OCI-LY3 (cell line): ENCODE results near the gene BICC1.

ENCODE experiments used
- H2AFZ ChIP-seq: fragments of 200-600, 300-600 bp; shearing (Covaris generic); 2 replicates; pipeline ENCODE4 v1.6.0; 2014; ENCODE audit warnings: antibody characterized with exemption, low read depth, low read length
- H3K27ac ChIP-seq: fragments of 200-600, 300-600 bp; sonication (generic); 2 replicates; pipeline ENCODE4 v1.5.1; 2014; ENCODE audit warnings: mild to moderate bottlenecking, low read length, moderate library complexity, mixed read lengths
- H3K27me3 ChIP-seq: fragments of 200-600, 300-600 bp; sonication (generic); 2 replicates; pipeline ENCODE4 v1.6.1; 2014; ENCODE audit warnings: low read depth, low read length, mixed read lengths
- H3K36me3 ChIP-seq: fragments of 200-600, 300-600 bp; sonication (generic); replicated peaks from 2 replicates; pipeline ENCODE3; 2014; ENCODE audit warnings: low read depth, low read length, mixed read lengths
- H3K4me1 ChIP-seq: fragments of 300-600, 200-600 bp; sonication (generic); 2 replicates; pipeline ENCODE4 v1.6.1; 2014; ENCODE audit warnings: low read length, mixed read lengths
- H3K4me2 ChIP-seq: fragments of 200-600, 300-600 bp; sonication (generic); 2 replicates; pipeline ENCODE4 v1.6.1; 2014; ENCODE audit warnings: low read length, mixed read lengths
- H3K4me3 ChIP-seq: fragments of 300-600, 200-600 bp; sonication (generic); 2 replicates; pipeline ENCODE4 v1.5.1; 2014; ENCODE audit warnings: antibody characterized with exemption, mild to moderate bottlenecking, low read length, moderate library complexity
- H3K79me2 ChIP-seq: fragments of 300-600, 200-600 bp; shearing (Covaris generic); 2 replicates; pipeline ENCODE4 v1.6.1; 2014; ENCODE audit warnings: mild to moderate bottlenecking, low read length, mixed read lengths
- H3K9ac ChIP-seq: fragments of 300-600, 200-600 bp; shearing (Covaris generic); 2 replicates; pipeline ENCODE4 v1.6.0; 2014; ENCODE audit warnings: mild to moderate bottlenecking, low read length, moderate library complexity
- H3K9me3 ChIP-seq: fragments of 200-600, 300-600 bp; shearing (Covaris generic); 2 replicates; pipeline ENCODE4 v1.6.1; 2014; ENCODE audit warnings: low read length, mixed read lengths; ENCODE audit not compliant: insufficient read depth
- H4K20me1 ChIP-seq: fragments of 200-600, 300-600 bp; sonication (generic); 2 replicates; pipeline ENCODE4 v1.6.1; 2016; ENCODE audit warnings: low read length, mixed read lengths; ENCODE audit not compliant: insufficient read depth
- CTCF ChIP-seq: fragments of 200-600, 300-600 bp; sonication (generic); IDR thresholded peaks from 2 replicates; pipeline ENCODE4 v1.5.1; 2014; ENCODE audit warnings: antibody characterized with exemption, low read length, low read depth
- EZH2phosphoT487 ChIP-seq: fragments of 200-600 bp; shearing (Covaris generic); IDR thresholded peaks from 2 replicates; pipeline ENCODE4 v1.6.1; 2018; ENCODE audit warnings: antibody characterized with exemption, mixed run types, low read depth

The BICC1 gene

GRCh38 chr10:58579011-58579655 lies 66.5 kb downstream of the BICC1 start:
- Histone ChIP-seq H4K20me1 (no peaks in the 10 kb centered on the region), H2AFZ (no peak overlapping the region), H3K4me2 (no peak overlapping the region), H3K9me3 (no peaks in the 10 kb centered on the region), H3K27ac (no peak overlapping the region), H3K4me1 (no peaks in the 10 kb centered on the region), H3K4me3 (no peak overlapping the region), H3K36me3 (no peaks in the 10 kb centered on the region), H3K27me3 (no peaks in the 10 kb centered on the region), H3K9ac (no peak overlapping the region), H3K79me2 (no peaks in the 10 kb centered on the region)
- TF ChIP-seq EZH2phosphoT487 (no peak), CTCF (no peak)

DNA sequence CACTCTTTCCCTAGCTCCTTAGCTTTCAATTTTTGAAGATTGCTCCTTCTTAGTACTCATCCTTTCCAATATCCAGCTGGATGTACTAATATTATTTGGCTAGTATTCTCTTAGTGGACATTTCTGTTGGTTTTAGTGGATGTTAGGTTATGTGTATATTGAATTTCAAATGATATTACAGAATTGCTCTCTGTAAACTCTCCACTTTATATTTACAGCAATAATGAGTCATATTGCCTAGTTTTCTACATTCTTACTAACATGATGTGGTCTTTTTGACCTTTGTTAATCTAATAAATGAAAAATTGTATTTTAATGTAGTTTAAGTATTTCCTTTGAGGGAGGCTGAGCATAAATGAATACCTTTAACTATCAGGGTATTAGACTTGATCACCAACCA lies 69.4 kb downstream of the BICC1 start:
- Histone ChIP-seq H3K27me3 (no peaks in the 10 kb centered on the region), H3K27ac (no peak overlapping the region), H3K4me2 (no peak overlapping the region), H4K20me1 (no peaks in the 10 kb centered on the region), H2AFZ (no peak overlapping the region), H3K4me3 (no peak overlapping the region), H3K4me1 (no peaks in the 10 kb centered on the region), H3K36me3 (no peaks in the 10 kb centered on the region), H3K9ac (no peak overlapping the region), H3K9me3 (no peaks in the 10 kb centered on the region), H3K79me2 (no peaks in the 10 kb centered on the region)
- TF ChIP-seq EZH2phosphoT487, result no peak

- Histone ChIP-seq H3K36me3 (no peaks in the 10 kb centered on the region), H3K27me3 (no peaks in the 10 kb centered on the region), H3K9ac (no peak overlapping the region), H3K4me2 (no peak overlapping the region), H3K79me2 (no peaks in the 10 kb centered on the region), H4K20me1 (no peaks in the 10 kb centered on the region), H3K4me3 (no peak overlapping the region), H3K4me1 (no peaks in the 10 kb centered on the region), H3K9me3 (no peaks in the 10 kb centered on the region), H3K27ac (no peak overlapping the region), H2AFZ (no peak overlapping the region)
- no peak for TF ChIP-seq EZH2phosphoT487
- TF ChIP-seq CTCF, result no peak
Measured at GRCh38 chr10:58585435-58585834, 72.8 kb downstream of the BICC1 start.

- Histone ChIP-seq H3K9me3 (no peaks in the 10 kb centered on the region), H3K9ac (no peak overlapping the region), H4K20me1 (no peaks in the 10 kb centered on the region), H3K4me3 (no peak overlapping the region), H3K4me2 (no peak overlapping the region), H3K4me1 (no peaks in the 10 kb centered on the region), H3K27ac (no peak overlapping the region), H3K27me3 (no peaks in the 10 kb centered on the region), H3K36me3 (no peaks in the 10 kb centered on the region), H3K79me2 (no peaks in the 10 kb centered on the region), H2AFZ (no peak overlapping the region)
- TF ChIP-seq CTCF, result no peak
- no peak for TF ChIP-seq EZH2phosphoT487
Measured at GRCh38 chr10:58586282-58587245, 73.9 kb downstream of the BICC1 start.
